ENCODE results near the gene IGSF21. TPM values are rescaled to one million over a fixed set of nuclear protein-coding genes. Genes with fewer than 3 reads are reported as not detected.

Gene IGSF21
- total RNA-seq, 1 donor from 2014 or later, result 2.4 TPM

- DNase-seq (ENCODE audit: low spot score in 2 of 2), result no peak
- H3K4me3 ChIP-seq, result no peak overlapping the region
- H3K9me3 ChIP-seq, result no peaks in the 10 kb centered on the region
- no peak overlapping the region for H3K27ac ChIP-seq
- no peak for TF ChIP-seq CTCF (IDR thresholded peaks at IDR 0.05)
- no peaks in the 10 kb centered on the region for H3K27me3 ChIP-seq
- intact Hi-C loops (cut with DNase I), result no loop called here
- peaks cover 0 to 4% of the 10 kb centered on the region in 2 donors for H3K4me1 ChIP-seq
- no peaks in the 10 kb centered on the region for H3K36me3 ChIP-seq
Observed at GRCh38 chr1:18090636-18091035, 17.0 kb upstream of the IGSF21 start.

- no peaks in the 10 kb centered on the region for H3K9me3 ChIP-seq
- no peaks in the 10 kb centered on the region for H3K27me3 ChIP-seq
- no peak for TF ChIP-seq CTCF (IDR thresholded peaks at IDR 0.05)
- no peaks in the 10 kb centered on the region for H3K36me3 ChIP-seq
- no peak overlapping the region for H3K27ac ChIP-seq
- intact Hi-C loops (cut with DNase I), result no loop called here
- DNase-seq (ENCODE audit: low spot score in 2 of 2), result peak in 1 of 2 donors; percentile 79
- peaks cover 0 to 4% of the 10 kb centered on the region in 2 donors for H3K4me1 ChIP-seq
- no peak overlapping the region for H3K4me3 ChIP-seq
Observed at GRCh38 chr1:18091660-18092446, 15.7 kb upstream of the IGSF21 start.

GRCh38 chr1:18093193-18093592 is 14.4 kb upstream of the IGSF21 start:
- no peak for TF ChIP-seq CTCF (IDR thresholded peaks at IDR 0.05)
- intact Hi-C loops (cut with DNase I), result no loop called here
- H3K27ac ChIP-seq, result no peak overlapping the region
- H3K4me1 ChIP-seq, result peaks cover 0 to 4% of the 10 kb centered on the region in 2 donors
- H3K36me3 ChIP-seq, result no peaks in the 10 kb centered on the region
- no peak overlapping the region for H3K4me3 ChIP-seq
- no peaks in the 10 kb centered on the region for H3K9me3 ChIP-seq
- DNase-seq (ENCODE audit: low spot score in 2 of 2), result no peak
- no peaks in the 10 kb centered on the region for H3K27me3 ChIP-seq

GRCh38 chr1:18093646-18094045 is 14.0 kb upstream of the IGSF21 start:
- Histone ChIP-seq H3K27me3 (no peaks in the 10 kb centered on the region), H3K27ac (no peak overlapping the region), H3K4me3 (no peak overlapping the region), H3K4me1 (peaks cover 0 to 4% of the 10 kb centered on the region in 2 donors), H3K9me3 (no peaks in the 10 kb centered on the region), H3K36me3 (no peaks in the 10 kb centered on the region)
- DNase-seq (ENCODE audit: low spot score in 2 of 2), result no peak
- intact Hi-C loops (cut with DNase I), result no loop called here
- TF ChIP-seq CTCF (IDR thresholded peaks at IDR 0.05), result no peak

GRCh38 chr1:18094096-18094495 is 13.5 kb upstream of the IGSF21 start:
- intact Hi-C loops (cut with DNase I), result no loop called here
- H3K9me3 ChIP-seq, result no peaks in the 10 kb centered on the region
- TF ChIP-seq CTCF (IDR thresholded peaks at IDR 0.05), result no peak

More at GRCh38 chr1:18094096-18094495, 13.5 kb upstream of the IGSF21 start:
- Histone ChIP-seq H3K27me3 (no peaks in the 10 kb centered on the region), H3K4me3 (no peak overlapping the region), H3K36me3 (no peaks in the 10 kb centered on the region), H3K4me1 (peaks cover 0 to 4% of the 10 kb centered on the region in 2 donors), H3K27ac (no peak overlapping the region)
- DNase-seq (ENCODE audit: low spot score in 2 of 2), result no peak
